GM12801 (cell line): ENCODE measurements around the gene CAVIN1.

Experiments used
- TF ChIP-seq, protein P1 (sequence below): IDR thresholded peaks from one replicate; pipeline ENCODE4 v1.5.1; 2011; ENCODE audit warnings: control low read depth; ENCODE audit not compliant: insufficient read length; ENCODE audit errors: extremely low read depth

The CAVIN1 gene

GRCh38 chr17:42422958-42423712 lies at the start of gene CAVIN1:
Gene CAVIN1, minus strand, starts transcription at chr17:42423256. Its CDS starts 159 bp downstream, at chr17:42423097.
- TF ChIP-seq, protein P1, sequence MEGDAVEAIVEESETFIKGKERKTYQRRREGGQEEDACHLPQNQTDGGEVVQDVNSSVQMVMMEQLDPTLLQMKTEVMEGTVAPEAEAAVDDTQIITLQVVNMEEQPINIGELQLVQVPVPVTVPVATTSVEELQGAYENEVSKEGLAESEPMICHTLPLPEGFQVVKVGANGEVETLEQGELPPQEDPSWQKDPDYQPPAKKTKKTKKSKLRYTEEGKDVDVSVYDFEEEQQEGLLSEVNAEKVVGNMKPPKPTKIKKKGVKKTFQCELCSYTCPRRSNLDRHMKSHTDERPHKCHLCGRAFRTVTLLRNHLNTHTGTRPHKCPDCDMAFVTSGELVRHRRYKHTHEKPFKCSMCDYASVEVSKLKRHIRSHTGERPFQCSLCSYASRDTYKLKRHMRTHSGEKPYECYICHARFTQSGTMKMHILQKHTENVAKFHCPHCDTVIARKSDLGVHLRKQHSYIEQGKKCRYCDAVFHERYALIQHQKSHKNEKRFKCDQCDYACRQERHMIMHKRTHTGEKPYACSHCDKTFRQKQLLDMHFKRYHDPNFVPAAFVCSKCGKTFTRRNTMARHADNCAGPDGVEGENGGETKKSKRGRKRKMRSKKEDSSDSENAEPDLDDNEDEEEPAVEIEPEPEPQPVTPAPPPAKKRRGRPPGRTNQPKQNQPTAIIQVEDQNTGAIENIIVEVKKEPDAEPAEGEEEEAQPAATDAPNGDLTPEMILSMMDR: no peak

DNA sequence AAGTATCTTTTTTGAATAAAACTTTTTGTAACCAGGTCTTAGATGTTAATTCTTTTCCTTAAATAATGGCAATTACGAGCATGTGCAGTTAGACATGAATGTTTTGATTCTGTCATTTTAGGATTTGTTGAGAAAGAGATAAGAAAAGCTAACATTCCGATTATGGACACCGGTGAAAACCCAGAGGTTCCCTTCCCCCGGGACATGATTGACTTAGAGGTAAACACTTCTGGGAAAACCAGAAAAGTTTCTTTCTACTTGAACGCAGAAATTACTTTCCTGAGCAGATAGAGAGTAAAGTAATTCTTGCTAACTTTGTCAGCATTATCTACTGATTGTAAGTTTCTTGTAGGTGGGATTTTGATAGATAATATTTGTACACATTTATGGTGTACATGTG lies 44.8 kb upstream of the CAVIN1 start:
- TF ChIP-seq, protein P1: no peak

DNA sequence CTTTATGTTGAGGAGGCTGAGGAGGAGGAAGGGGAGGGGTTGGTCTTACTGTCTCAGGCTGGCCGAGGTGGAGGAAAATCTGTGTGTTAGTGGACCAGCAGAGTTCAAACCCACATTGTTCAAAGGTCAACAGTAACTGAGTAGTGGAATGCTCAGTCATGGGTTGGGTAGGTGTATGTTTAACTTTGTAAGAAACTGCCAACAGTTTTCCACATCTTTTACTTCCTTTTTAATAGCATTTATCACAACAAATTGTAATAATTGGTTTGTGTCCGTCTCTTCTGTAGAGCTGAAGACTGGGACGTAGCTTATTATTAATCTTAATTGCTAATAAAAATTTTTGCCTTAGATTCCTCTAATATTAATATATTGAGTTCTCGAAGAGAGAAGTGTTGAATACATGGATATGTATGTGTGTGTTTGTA lies 40.9 kb upstream of the CAVIN1 start:
- TF ChIP-seq, protein P1: no peak

DNA sequence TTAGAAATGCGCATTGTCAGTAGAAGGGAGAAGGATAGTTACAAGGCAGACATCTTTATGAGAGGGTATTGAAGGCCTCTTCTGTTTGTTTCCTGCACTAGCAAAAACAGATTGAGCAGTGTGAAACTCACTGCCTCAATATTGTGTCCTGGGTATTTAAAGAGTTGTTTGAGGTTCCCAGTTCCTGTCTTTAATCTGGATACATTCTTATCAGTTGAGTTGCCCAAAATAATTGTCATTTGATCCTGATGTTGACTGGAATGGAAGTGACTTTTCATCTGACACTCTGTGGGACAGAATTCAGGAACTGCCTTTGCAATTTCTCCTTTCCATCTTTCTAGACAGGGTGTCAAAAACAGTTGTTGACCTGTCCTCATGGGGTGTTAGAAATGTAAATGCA lies 37.3 kb upstream of the CAVIN1 start:
- TF ChIP-seq, protein P1: no peak

DNA sequence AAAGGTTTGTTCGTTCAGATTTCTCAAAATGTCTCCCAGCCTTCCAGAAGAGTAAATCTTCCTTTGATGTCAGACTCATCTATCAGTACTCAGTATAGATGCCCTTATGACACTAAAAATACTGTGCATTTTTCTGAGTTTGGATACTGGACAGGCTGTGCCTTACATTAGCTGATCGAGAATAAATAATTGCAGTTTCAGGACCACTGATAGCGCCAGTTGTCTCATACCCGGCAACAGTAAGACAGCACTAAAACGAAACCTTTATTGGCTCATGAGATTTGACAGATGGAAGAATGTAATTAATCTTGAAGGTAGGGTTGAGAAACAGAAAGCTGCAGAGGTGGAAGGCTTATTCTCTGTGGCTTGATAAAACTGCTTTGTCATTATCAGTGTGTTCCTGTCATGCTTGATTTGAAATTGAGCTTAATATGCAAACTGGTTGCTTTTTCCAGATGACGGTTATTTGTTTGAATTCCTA lies 36.8 kb upstream of the CAVIN1 start:
- TF ChIP-seq, protein P1: no peak

- TF ChIP-seq, protein P1: no peak
Measured at GRCh38 chr17:42459256-42459800, 36.3 kb upstream of the CAVIN1 start.

- TF ChIP-seq, protein P1: no peak
Measured at GRCh38 chr17:42458497-42459255, 35.6 kb upstream of the CAVIN1 start, which contains the start of gene ATP6V0A1. Gene ATP6V0A1, plus strand, starts transcription at chr17:42458878. Its CDS starts 2,017 bp downstream, at chr17:42460895.
